Esophagus muscularis mucosa (tissue), 4 donors: ENCODE measurements around the gene MAD1L1.

Experiments used
- EP300 ChIP-seq: sonication (generic); formaldehyde crosslinking; IDR thresholded peaks from one replicate; pipeline ENCODE4 v1.6.1; 2017; ENCODE audit warnings: antibody characterized with exemption
- POLR2A ChIP-seq: fragments of 450-650 bp; IDR thresholded peaks from one replicate; pipeline ENCODE4 v1.6.1; 2017; ENCODE audit warnings: antibody characterized with exemption, moderate library complexity, mild to moderate bottlenecking, low read depth
- POLR2AphosphoS5 ChIP-seq, 2 donors: sonication (generic); formaldehyde crosslinking; IDR thresholded peaks; one replicate each; pipeline ENCODE4 v1.6.1; 2017; ENCODE audit warnings: antibody characterized with exemption in 2 of 2
- TF ChIP-seq, protein P1 (sequence below), 3 experiments: fragments of 200-600 bp in 2 of 3; fragments of 450-650 bp in 1 of 3; sonication (generic) in 2 of 3; IDR thresholded peaks; one replicate each; pipeline ENCODE4 v1.5.1; 2017 to 2019; ENCODE audit warnings: antibody characterized with exemption in 3 of 3, mild to moderate bottlenecking in 2 of 3, moderate library complexity in 1 of 3

DNA sequence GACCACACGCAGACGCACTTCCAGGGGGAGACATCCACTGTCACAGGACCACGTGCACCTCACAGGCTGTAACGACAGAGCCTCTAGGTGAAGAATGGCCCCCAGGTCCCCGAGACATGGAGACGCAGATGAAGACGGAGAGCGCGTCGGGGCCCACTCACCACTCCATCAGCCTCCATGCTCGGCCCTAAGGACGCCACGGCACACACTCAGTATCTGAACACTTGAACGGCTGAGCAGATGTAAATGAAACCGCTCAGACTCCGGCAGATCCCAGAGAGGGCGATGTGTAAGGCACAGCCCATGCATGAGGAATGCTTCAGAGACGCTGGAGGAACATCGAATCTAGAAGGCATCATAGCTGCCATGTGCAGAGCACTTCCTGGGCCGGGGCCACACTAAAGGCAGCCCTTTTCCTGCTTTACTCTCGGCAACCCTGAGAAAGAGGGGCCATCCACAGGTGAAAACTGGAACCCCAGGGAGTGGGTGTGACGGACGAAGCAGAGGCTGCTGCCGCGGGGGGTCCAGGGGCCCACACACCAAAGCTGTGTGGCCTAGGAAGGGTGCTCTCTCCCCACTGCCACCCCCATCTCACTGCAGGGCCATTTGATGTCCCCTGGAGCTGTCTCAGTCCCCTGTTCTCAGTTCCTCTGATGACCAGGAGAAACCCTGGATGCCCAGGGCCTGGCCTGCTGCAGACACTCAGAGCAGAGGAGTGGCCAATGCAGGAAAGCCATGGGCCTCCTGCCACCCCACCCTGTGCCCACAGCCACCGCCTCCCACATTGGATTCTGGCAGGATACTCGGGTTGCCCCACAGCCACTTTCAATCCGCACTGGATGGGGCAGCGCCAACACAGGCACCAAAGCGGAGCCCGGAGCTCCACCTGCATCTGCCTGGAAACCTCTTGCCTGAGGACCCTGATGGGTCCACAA, 253.8 kb downstream of the MAD1L1 start:
- TF ChIP-seq EP300: no peak
- TF ChIP-seq, protein P1, sequence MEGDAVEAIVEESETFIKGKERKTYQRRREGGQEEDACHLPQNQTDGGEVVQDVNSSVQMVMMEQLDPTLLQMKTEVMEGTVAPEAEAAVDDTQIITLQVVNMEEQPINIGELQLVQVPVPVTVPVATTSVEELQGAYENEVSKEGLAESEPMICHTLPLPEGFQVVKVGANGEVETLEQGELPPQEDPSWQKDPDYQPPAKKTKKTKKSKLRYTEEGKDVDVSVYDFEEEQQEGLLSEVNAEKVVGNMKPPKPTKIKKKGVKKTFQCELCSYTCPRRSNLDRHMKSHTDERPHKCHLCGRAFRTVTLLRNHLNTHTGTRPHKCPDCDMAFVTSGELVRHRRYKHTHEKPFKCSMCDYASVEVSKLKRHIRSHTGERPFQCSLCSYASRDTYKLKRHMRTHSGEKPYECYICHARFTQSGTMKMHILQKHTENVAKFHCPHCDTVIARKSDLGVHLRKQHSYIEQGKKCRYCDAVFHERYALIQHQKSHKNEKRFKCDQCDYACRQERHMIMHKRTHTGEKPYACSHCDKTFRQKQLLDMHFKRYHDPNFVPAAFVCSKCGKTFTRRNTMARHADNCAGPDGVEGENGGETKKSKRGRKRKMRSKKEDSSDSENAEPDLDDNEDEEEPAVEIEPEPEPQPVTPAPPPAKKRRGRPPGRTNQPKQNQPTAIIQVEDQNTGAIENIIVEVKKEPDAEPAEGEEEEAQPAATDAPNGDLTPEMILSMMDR (IDR thresholded peaks at IDR 0.05): no peak
- no peak for TF ChIP-seq POLR2A
- TF ChIP-seq POLR2AphosphoS5 (IDR thresholded peaks at IDR 0.05): no peak
